ENCODE data around the gene CABP4.

CABP4 gene

GRCh38 chr11:67455054-67455453 lies at the start of gene CABP4:
CABP4 (plus strand) TSS chr11:67455354; CDS start chr11:67455424, 70 bp downstream.
- ChIA-PET CTCF (interaction anchor here (0.9 kb wide), 1 partner anchor 51 kb away, joined by 3 read pairs; no protein-coding TSS in a partner anchor), POLR2A (no interaction called here)
- TF ChIP-seq CTCF (IDR thresholded peaks at IDR 0.05; ENCODE audit: insufficient read depth, low read length, missing control alignments), result no peak
- no peak for DNase-seq (ENCODE audit: low read depth, low spot score)
- no peak within 1 kb of the TSS for H3K4me3 ChIP-seq (ENCODE audit: low read depth, low read length)

GRCh38 chr11:67405688-67406339 lies 49.3 kb upstream of the CABP4 start:
- no peak for DNase-seq (ENCODE audit: low read depth, low spot score)
- POLR2A ChIA-PET, result no interaction called here
- CTCF ChIA-PET, result no interaction called here
- H3K4me3 ChIP-seq (ENCODE audit: low read depth, low read length), result no peak overlapping the region
- no peak for TF ChIP-seq CTCF (IDR thresholded peaks at IDR 0.05; ENCODE audit: insufficient read depth, low read length, missing control alignments)

DNA sequence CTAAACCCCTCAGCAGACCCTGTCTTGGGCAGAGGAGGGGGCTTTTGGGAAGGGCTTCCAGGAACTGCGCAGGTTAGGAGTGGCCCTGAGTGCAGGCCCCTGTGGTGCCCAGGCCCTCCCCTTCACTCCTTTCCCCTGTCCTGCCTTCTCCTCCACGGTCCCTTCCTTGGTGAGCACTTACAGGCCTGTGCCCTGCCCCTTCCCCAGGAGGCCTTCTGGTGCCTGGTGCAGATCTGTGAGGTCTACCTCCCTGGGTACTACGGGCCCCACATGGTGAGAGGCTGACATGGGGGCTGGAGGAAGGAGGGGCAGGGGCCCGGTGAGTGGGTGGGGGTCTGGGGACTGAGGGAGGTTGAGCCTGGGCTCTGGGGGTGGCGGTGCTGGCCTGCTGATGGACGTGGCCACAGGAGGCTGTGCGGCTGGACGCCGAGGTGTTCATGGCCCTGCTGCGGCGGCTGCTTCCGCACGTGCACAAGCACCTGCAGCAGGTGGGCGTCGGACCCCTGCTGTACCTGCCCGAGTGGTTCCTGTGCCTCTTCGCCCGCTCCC lies 48.7 kb upstream of the CABP4 start:
- H3K4me3 ChIP-seq (ENCODE audit: low read depth, low read length), result no peak overlapping the region
- no peak for DNase-seq (ENCODE audit: low read depth, low spot score)
- ChIA-PET POLR2A (interaction anchor here (0.5 to 0.7 kb wide), 2 partner anchors 59 to 91 kb away, joined by 3 to 4 read pairs; no protein-coding TSS in a partner anchor), CTCF (no interaction called here)
- no peak for TF ChIP-seq CTCF (IDR thresholded peaks at IDR 0.05; ENCODE audit: insufficient read depth, low read length, missing control alignments)

DNA sequence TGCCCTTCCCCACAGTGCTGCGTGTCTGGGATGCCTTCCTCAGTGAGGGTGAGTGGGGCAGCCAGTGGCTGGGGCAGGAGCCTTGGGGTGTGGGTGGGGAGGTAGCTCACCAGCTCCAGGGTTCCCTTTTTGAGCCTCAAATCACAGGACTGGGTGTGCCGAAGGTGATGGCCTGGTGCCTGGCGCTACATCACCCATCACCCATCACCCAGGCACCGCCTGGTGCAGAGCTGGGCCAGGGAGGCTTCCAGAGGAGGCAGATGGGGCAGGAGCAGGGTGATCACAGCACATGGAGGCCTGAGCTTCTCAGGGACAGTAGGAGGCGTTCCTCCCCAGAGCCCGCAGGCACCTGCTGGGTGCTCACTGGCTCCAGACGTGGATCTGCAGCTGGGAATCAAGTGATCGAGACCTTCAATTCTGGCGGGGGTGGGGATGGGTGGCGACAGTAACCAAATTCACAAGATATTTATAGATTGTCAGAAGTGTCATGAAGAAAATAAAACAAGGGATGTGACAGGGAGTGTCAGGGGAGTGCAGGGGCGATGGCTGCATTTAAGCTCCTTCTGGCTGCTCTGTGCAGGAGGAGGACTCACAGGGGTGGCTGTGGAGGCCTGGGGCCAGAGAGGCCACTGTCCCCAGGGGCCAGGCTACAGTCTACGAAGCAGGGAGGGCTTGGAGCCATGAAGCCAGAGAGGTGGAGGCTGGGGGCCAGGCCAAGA lies 48.0 kb upstream of the CABP4 start:
- POLR2A ChIA-PET, result interaction anchor here (0.5 to 0.7 kb wide), 2 partner anchors 59 to 90 kb away, joined by 3 to 4 read pairs; no protein-coding TSS in a partner anchor
- H3K4me3 ChIP-seq (ENCODE audit: low read depth, low read length), result no peak overlapping the region
- CTCF ChIA-PET, result no interaction called here
- no peak for DNase-seq (ENCODE audit: low read depth, low spot score)
- no peak for TF ChIP-seq CTCF (IDR thresholded peaks at IDR 0.05; ENCODE audit: insufficient read depth, low read length, missing control alignments)

DNA sequence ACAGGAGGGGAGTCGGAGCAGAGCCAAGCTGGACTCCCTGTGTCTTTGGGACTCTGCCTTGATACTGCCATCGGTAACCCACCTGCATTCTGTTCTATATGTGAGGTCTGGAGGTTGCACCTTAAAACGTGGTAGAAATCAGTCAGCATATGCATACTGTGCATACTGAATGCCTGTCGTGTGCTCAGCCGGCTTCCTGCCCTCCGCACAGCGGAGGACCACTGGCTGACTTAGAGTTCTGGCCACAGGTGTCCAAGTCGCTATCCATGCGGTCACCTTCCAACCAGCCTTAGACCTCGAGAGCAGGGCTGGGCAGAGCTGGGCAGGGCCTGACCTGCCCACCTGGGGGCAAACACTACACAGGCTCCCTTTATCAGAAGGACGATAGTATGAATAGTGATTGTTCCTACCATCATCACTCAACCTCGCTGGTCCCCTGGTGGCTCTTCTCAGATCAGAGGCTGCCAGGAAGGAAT lies 47.4 kb upstream of the CABP4 start:
- TF ChIP-seq CTCF (IDR thresholded peaks at IDR 0.05; ENCODE audit: insufficient read depth, low read length, missing control alignments), result no peak
- H3K4me3 ChIP-seq (ENCODE audit: low read depth, low read length), result no peak overlapping the region
- DNase-seq (ENCODE audit: low read depth, low spot score), result no peak
- ChIA-PET CTCF (no interaction called here), POLR2A (no interaction called here)
